Measurements from ENCODE around the gene IFI44L. TPM values are rescaled to one million over a fixed set of nuclear protein-coding genes. Genes with fewer than 3 reads are reported as not detected.

IFI44L gene
- total RNA-seq, 1 donor from 2014 or later = 0.88 TPM

DNA sequence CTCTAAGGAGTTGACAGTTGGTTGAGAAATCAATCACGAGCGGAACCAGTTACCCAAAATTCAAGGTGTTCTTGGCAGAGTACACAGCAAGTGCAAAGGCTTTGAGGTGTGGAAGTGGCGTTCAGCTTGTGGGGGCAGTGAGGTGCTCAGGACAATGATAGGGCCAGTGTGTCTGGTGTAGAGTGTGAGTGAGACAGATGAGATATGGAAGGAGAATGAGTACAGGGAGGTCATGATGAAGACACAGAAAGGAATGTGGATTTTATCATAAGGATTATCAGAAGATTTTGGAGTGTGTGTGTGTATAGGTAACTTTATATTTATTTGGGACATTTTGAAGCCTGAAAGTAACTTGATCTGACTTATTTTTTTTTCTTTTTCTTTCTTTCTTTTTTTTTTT, 70.3 kb downstream of the IFI44L start:
- ATAC-seq = no peak

DNA sequence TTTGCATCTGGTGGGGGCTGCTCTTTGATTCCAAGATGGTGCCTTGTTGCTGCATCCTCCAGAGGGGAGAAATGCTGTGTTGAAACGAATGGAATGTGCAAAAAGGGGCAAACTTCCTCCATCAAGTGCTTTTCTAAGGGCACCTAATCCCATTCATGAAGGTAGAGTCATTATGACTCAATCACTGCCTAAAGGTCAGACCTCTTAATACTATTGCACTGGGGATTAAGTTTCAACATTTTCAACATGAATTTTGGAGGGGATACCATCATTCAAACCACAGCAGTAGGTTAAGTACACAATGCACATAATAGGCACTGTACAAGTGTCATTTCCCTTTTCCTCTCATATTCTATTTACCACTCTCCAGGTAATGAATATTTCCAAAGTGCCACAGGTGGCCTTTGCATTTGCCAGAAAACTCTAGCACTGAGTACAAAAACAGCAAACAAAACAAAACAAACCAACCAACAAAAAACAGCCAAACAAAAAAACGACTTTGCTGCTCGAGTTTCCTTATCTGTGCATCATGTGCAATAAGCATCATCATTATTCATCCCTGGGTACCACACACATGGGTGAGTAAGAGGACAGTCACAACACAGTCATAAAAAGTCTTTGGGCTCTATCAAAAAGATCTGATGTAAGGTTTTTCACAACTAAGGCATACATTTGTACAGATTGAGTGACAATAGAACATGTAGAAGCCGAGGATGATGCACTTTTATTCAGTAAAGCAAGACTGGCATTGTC, 71.9 kb downstream of the IFI44L start:
- ATAC-seq = no peak

Other genes starting within 250 kb of the IFI44L start
- 0.24 TPM for gene PTGFR, start 129.5 kb upstream of the IFI44L start, total RNA-seq
- 10.7 TPM for gene IFI44, start 29.4 kb downstream of the IFI44L start, total RNA-seq

All from esophagus mucosa (tissue), 1 donor.